ENCODE results near the gene DCST1. TPM values are rescaled to one million over a fixed set of nuclear protein-coding genes. Genes with fewer than 3 reads are reported as not detected.

The DCST1 gene
- total and polyA plus RNA-seq, 2 of the 13 experiments (the other 11 are each of a cell fraction or from before 2014, with no cell fraction given), result 0.04 TPM; not detected in 1

GRCh38 chr1:155084722-155085503 is 51.3 kb downstream of the DCST1 start (continued):
- TF ChIP-seq ZBTB43 (CRISPR knock-in tag; conservative IDR thresholded peaks at IDR 0.05) (no peak), AGO2 (optimal IDR thresholded peaks at IDR 0.05; ENCODE audit: low read depth, low read length) (no peak), POGZ (CRISPR knock-in tag; IDR thresholded peaks at IDR 0.05) (no peak; the same call in 1 of the 2 replicates), STAT6 (CRISPR knock-in tag; IDR thresholded peaks at IDR 0.05; ENCODE audit: borderline replicate concordance) (0 out of 2 replicates have a peak, but pooled peaks have one; percentile 30), FOXC1 (CRISPR knock-in tag; IDR thresholded peaks at IDR 0.05; ENCODE audit: borderline replicate concordance) (peak; percentile 88), RBM39 (IDR thresholded peaks at IDR 0.05; ENCODE audit: low read depth, low read length, poor library complexity, severe bottlenecking) (peak; percentile 45), ZNF333 (CRISPR knock-in tag; IDR thresholded peaks at IDR 0.05; ENCODE audit: borderline replicate concordance) (no peak), ZNF292 (CRISPR knock-in tag; IDR thresholded peaks at IDR 0.05; ENCODE audit: borderline replicate concordance, low read depth) (0 out of 2 replicates have a peak, but pooled peaks have one; percentile 6), NKX3-1 (CRISPR knock-in tag; IDR thresholded peaks at IDR 0.05) (no peak), PHF5A (CRISPR knock-in tag; IDR thresholded peaks at IDR 0.05; ENCODE audit: low read depth, unreplicated experiment) (peak; percentile 95), IRF9 (CRISPR knock-in tag; IDR thresholded peaks at IDR 0.05; ENCODE audit: borderline replicate concordance) (no peak), ZNF776 (CRISPR knock-in tag; IDR thresholded peaks at IDR 0.05) (peak; percentile 25; the same call in 1 of the 2 replicates), MAZ (IDR thresholded peaks at IDR 0.05; ENCODE audit: borderline replicate concordance, low read depth, low read length) (no peak; the same call in 1 of the 2 replicates), MAZ (CRISPR knock-in tag; IDR thresholded peaks at IDR 0.05; ENCODE audit: low read depth) (no peak; the same call in none of the 2 replicates), MXD1 (CRISPR knock-in tag; IDR thresholded peaks at IDR 0.05) (peak; percentile 66), SATB2 (CRISPR knock-in tag; IDR thresholded peaks at IDR 0.05) (0 out of 2 replicates have a peak, but pooled peaks have one; percentile 44), TFAP4 (IDR thresholded peaks at IDR 0.05; ENCODE audit: borderline replicate concordance, low read depth) (no peak), FOXA1 (IDR thresholded peaks at IDR 0.05) (no peak), FOXA1 (CRISPR knock-in tag; IDR thresholded peaks at IDR 0.05) (no peak), GPN1 (CRISPR knock-in tag; IDR thresholded peaks at IDR 0.05; ENCODE audit: borderline replicate concordance) (no peak), ZNF382 (CRISPR knock-in tag; IDR thresholded peaks at IDR 0.05; ENCODE audit: borderline replicate concordance) (no peak), FOSL2 (CRISPR knock-in tag; IDR thresholded peaks at IDR 0.05) (peak; percentile 32)
